K562 (cell line): ENCODE results near the gene KLHL22. TPM values are rescaled to one million over a fixed set of nuclear protein-coding genes. Genes with fewer than 3 reads are reported as not detected.
A peak's percentile ranks its signal among the peaks of the same experiment; 100 is the strongest.

Experiments used
- ARID3A ChIP-seq: IDR thresholded peaks from 2 replicates; pipeline ENCODE4 v1.6.1; 2012; ENCODE audit warnings: low read depth, low read length, improper control_type of control experiment, borderline replicate concordance
- BMI1 ChIP-seq: fragments of 150-350 bp; IDR thresholded peaks from 2 replicates; pipeline ENCODE4 v1.6.1; 2014; ENCODE audit warnings: low read length
- E2F4 ChIP-seq: sonication (generic); formaldehyde crosslinking; IDR thresholded peaks from 2 replicates; pipeline ENCODE4 v1.8.0; 2022; ENCODE audit warnings: mild to moderate bottlenecking, low read depth, missing genetic modification reagents
- ELK3 ChIP-seq: fragments of 450-650 bp; formaldehyde crosslinking; IDR thresholded peaks from 2 replicates; pipeline ENCODE4 v1.4.0; 2020; ENCODE audit warnings: mild to moderate bottlenecking
- ETS2 ChIP-seq: IDR thresholded peaks from 2 replicates; pipeline ENCODE4 v1.6.1; 2016; ENCODE audit warnings: borderline replicate concordance, missing genetic modification characterization, mild to moderate bottlenecking, moderate library complexity, missing compliant biosample characterization; ENCODE audit not compliant: poor library complexity, severe bottlenecking
- FOS ChIP-seq: IDR thresholded peaks from 3 replicates; pipeline ENCODE4 v1.6.1; 2011; ENCODE audit not compliant: insufficient read length; ENCODE audit errors: extremely low read depth
- HNRNPLL ChIP-seq: fragments of 200-400 bp; formaldehyde crosslinking; IDR thresholded peaks from 2 replicates; pipeline ENCODE4 v1.6.1; 2017; ENCODE audit warnings: low read length, low read depth, mild to moderate bottlenecking; ENCODE audit not compliant: poor library complexity, severe bottlenecking
- HOXB6 ChIP-seq: fragments of 250-450 bp; sonication (Bioruptor Pico); IDR thresholded peaks from 2 replicates; pipeline ENCODE4 v1.5.1; 2022; ENCODE audit warnings: mild to moderate bottlenecking, borderline replicate concordance
- LCOR ChIP-seq: sonication (generic); formaldehyde crosslinking; IDR thresholded peaks from 2 replicates; pipeline ENCODE4 v1.8.0; 2022; ENCODE audit warnings: mild to moderate bottlenecking, missing genetic modification reagents
- MAZ ChIP-seq, 2 experiments: fragments of 450-650 bp in 1 of 2; sonication (generic) in 1 of 2; formaldehyde crosslinking; IDR thresholded peaks in 1 of 2; conservative IDR thresholded peaks in 1 of 2; 2 replicates each; pipeline versions ENCODE4 v1.4.0 to v1.5.0; 2020; ENCODE audit warnings: mild to moderate bottlenecking in 1 of 2, missing genetic modification reagents in 1 of 2
- PRPF4 ChIP-seq: fragments of 200-400 bp; formaldehyde crosslinking; IDR thresholded peaks from one replicate; pipeline ENCODE4 v1.6.1; 2017; ENCODE audit warnings: low read length, low read depth, mild to moderate bottlenecking; ENCODE audit not compliant: insufficient read depth, poor library complexity, severe bottlenecking
- RBFOX2 ChIP-seq: fragments of 200-400 bp; formaldehyde crosslinking; IDR thresholded peaks from 2 replicates; pipeline ENCODE4 v1.6.1; 2017; ENCODE audit warnings: low read depth, mild to moderate bottlenecking, low read length, moderate library complexity
- TCF7 ChIP-seq: sonication (generic); IDR thresholded peaks from 2 replicates; pipeline ENCODE4 v1.6.1; 2016; ENCODE audit warnings: antibody characterized with exemption, borderline replicate concordance
- TRIM24 ChIP-seq, 2 experiments: fragments of 450-650 bp; IDR thresholded peaks; 2 replicates each; pipeline ENCODE4 v1.6.1; 2016
- VEZF1 ChIP-seq: fragments of 200-800 bp; sonication (Bioruptor generic); IDR thresholded peaks from 2 replicates; pipeline ENCODE4 v1.6.1; 2017; ENCODE audit warnings: missing genetic modification characterization, missing compliant biosample characterization
- ZFP36 ChIP-seq: fragments of 150-350 bp; IDR thresholded peaks from 2 replicates; pipeline ENCODE4 v1.6.1; 2018; ENCODE audit warnings: low read length, low read depth; ENCODE audit not compliant: partially characterized antibody
- ZNF57 ChIP-seq: fragments of 450-650 bp; formaldehyde crosslinking; IDR thresholded peaks from 2 replicates; pipeline ENCODE4 v1.4.0; 2020; ENCODE audit warnings: mild to moderate bottlenecking, moderate library complexity
- ZNF766 ChIP-seq: fragments of 200-800 bp; sonication (Bioruptor generic); conservative IDR thresholded peaks from 2 replicates; pipeline ENCODE4 v1.6.1; 2016; ENCODE audit warnings: missing genetic modification characterization, missing compliant biosample characterization
- ZNF77 ChIP-seq: fragments of 250-450 bp; sonication (Bioruptor Pico); IDR thresholded peaks from 2 replicates; pipeline ENCODE4 v1.5.0; 2020
- polyA plus RNA-seq, 8 experiments: library from polyadenylated mRNA; depleted of rRNA in 4 of 8; stranded (reverse) in 5 of 8; unstranded in 3 of 8; fragments of >200 nt; fragmentation: Nextera tagmentation in 2 of 8; fragmentation: Illumina TruSeq in 1 of 8; extraction: Ambion mirVana in 2 of 8; extraction: Trizol in 1 of 8; gene quantifications; 2 replicates each; pipeline versions ENCODE4 v1.2.1 to v1.2.3, GENCODE V29; 2011 to 2014; ENCODE audit warnings: inconsistent platforms in 1 of 8, missing spikeins in 1 of 8
- total RNA-seq, 7 experiments: library from RNA; depleted of rRNA in 6 of 7; stranded (reverse); fragments of >200 nt in 6 of 7; fragmentation: Illumina TruSeq in 2 of 7; extraction: Trizol in 2 of 7; gene quantifications; 2 replicates each; pipeline versions ENCODE4 v1.2.1 to v1.2.3, GENCODE V29; 2011 to 2021; ENCODE audit warnings: low replicate concordance in 1 of 7

The KLHL22 gene
- total and polyA plus RNA-seq, 9 of the 15 experiments (the other 6 are each of a cell fraction or from before 2014, with no cell fraction given), result 1.3 to 25.6 (median 15.2) TPM

GRCh38 chr22:20495861-20496681 lies 476 bp upstream of the KLHL22 start (continued):
- TF ChIP-seq ARID3A, result peak; percentile 96
- TF ChIP-seq RBFOX2, result peak; percentile 80
- TF ChIP-seq ZNF766 (CRISPR knock-in tag), result no peak
- TF ChIP-seq ETS2 (tag), result no peak
- TF ChIP-seq HOXB6 (CRISPR knock-in tag), result peak; percentile 79; the same call in 1 of the 2 replicates
- TF ChIP-seq HNRNPLL, result peak; percentile 76
- no peak for TF ChIP-seq TCF7
- TF ChIP-seq FOS, result no peak
- TF ChIP-seq E2F4, result no peak
- TF ChIP-seq BMI1, result peak; percentile 7; the same call in 1 of the 2 replicates
- peak; percentile 99 for TF ChIP-seq MAZ (CRISPR knock-in tag; conservative IDR thresholded peaks at IDR 0.05 in 1 of 2, IDR thresholded peaks at IDR 0.05 in 1 of 2)
- no peak for TF ChIP-seq ZNF77 (CRISPR knock-in tag)
- TF ChIP-seq TRIM24 (IDR thresholded peaks at IDR 0.05), result no peak
- TF ChIP-seq ELK3 (CRISPR knock-in tag), result peak; percentile 79; the same call in 1 of the 2 replicates
- TF ChIP-seq ZFP36, result peak; percentile 49
- peak; percentile 94 for TF ChIP-seq ZNF57 (CRISPR knock-in tag)
- TF ChIP-seq PRPF4, result no peak
- TF ChIP-seq LCOR (CRISPR knock-in tag), result no peak
- TF ChIP-seq VEZF1, result no peak
